Measurements from ENCODE around the gene PAK1.

GRCh38 chr11:77425346-77425745 lies 48.5 kb downstream of the PAK1 start:
- TF ChIP-seq POLR2A (IDR thresholded peaks at IDR 0.05; ENCODE audit: low read depth, low read length): no peak
- no peak for TF ChIP-seq POLR2AphosphoS5 (IDR thresholded peaks at IDR 0.05; ENCODE audit: low read depth, low read length)

Measured in GM12892 (cell line).